AG09319 (cell line): ENCODE data around the gene MLC1.

ENCODE experiments used
- DNase-seq: peaks from one replicate; pipeline ENCODE4 v3.0.0-alpha.2; 2010; ENCODE audit warnings: low read depth; ENCODE audit errors: extremely low read depth
- TF ChIP-seq, protein P1 (sequence below): IDR thresholded peaks from 2 replicates; pipeline ENCODE4 v1.5.1; 2011; ENCODE audit warnings: low read depth, mild to moderate bottlenecking, inconsistent platforms, low read length, moderate library complexity

MLC1 gene

GRCh38 chr22:50022171-50022819 lies 62.9 kb downstream of the MLC1 start:
- TF ChIP-seq, protein P1, sequence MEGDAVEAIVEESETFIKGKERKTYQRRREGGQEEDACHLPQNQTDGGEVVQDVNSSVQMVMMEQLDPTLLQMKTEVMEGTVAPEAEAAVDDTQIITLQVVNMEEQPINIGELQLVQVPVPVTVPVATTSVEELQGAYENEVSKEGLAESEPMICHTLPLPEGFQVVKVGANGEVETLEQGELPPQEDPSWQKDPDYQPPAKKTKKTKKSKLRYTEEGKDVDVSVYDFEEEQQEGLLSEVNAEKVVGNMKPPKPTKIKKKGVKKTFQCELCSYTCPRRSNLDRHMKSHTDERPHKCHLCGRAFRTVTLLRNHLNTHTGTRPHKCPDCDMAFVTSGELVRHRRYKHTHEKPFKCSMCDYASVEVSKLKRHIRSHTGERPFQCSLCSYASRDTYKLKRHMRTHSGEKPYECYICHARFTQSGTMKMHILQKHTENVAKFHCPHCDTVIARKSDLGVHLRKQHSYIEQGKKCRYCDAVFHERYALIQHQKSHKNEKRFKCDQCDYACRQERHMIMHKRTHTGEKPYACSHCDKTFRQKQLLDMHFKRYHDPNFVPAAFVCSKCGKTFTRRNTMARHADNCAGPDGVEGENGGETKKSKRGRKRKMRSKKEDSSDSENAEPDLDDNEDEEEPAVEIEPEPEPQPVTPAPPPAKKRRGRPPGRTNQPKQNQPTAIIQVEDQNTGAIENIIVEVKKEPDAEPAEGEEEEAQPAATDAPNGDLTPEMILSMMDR, result no peak
- no peak for DNase-seq

DNA sequence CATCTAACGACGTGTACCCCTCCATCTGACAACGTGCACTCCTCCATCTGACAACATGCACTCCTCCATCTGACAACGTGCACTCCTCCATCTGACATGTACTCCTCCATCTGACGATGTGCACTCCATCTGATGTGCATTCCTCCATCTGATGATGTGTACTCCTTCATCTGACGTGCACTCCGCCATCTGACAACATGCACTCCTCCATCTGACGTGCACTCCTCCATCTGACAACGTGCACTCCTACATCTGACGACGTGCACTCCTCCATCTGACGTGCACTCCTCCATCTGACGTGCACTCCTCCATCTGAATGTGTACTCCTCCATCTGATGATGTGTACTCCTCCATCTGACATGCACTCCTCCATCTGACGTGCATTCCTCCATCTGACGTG lies 64.6 kb downstream of the MLC1 start:
- TF ChIP-seq, protein P1, result no peak
- no peak for DNase-seq

DNA sequence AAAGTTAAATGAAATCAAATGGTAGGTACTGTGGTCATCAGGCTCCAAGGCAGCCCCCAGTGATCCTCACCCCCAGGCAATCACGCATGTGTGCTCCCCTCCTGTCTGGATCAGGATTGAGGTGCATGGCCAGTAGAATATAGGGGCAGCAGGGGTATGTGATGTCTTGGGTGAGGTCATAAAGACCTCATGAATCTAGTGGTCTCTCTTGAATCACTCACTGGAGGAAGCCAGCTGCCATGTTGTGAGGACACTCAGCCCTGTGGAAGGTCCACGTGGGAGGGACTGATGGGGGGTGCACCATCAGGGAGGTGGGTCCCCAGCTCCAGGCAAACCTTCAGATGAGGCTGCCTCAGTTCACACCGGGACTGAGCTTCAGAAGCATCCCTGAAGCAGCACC lies 65.9 kb downstream of the MLC1 start:
- TF ChIP-seq, protein P1, result no peak
- DNase-seq, result no peak

- TF ChIP-seq, protein P1, result no peak
- DNase-seq, result no peak
Observed at GRCh38 chr22:50018608-50019285, 66.5 kb downstream of the MLC1 start.

DNA sequence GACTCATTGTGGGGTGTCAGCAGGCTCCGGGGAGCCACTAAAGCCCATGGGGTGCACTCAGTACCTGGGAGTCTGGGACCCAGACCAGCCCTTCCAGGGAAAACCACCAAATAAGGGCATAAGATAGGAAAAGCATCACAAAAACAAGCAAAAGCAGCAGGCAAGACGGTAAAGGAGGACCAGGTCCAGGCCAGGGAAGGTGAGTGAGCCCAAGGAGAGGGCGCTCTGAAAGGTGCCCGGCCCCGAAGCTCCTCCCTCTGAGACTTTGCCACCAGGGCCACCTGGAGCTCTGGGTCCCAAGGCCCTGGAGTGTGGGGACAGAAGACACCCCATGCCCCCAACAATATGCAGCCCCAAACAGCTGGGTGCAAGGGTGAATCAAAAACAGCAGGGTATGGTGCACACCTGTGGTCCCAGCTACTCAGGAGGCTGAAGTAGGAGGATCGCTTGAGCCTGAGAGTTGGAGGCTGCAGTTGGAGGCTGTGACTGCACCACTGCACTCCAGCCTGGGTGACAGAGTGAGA lies 67.5 kb downstream of the MLC1 start:
- TF ChIP-seq, protein P1, result no peak
- DNase-seq, result no peak

GRCh38 chr22:50016988-50017700 lies 68.1 kb downstream of the MLC1 start:
- TF ChIP-seq, protein P1, result no peak
- no peak for DNase-seq
